Gastroesophageal sphincter (tissue), 3 donors: ENCODE results near the gene SND1.

Experiments used
- POLR2A ChIP-seq, 2 donors: fragments of 450-650 bp; IDR thresholded peaks; one replicate each; pipeline ENCODE4 v1.6.1; 2017; ENCODE audit warnings: antibody characterized with exemption in 2 of 2, mild to moderate bottlenecking in 2 of 2, moderate library complexity in 1 of 2
- POLR2AphosphoS5 ChIP-seq: sonication (generic); formaldehyde crosslinking; IDR thresholded peaks from one replicate; pipeline ENCODE4 v1.6.1; 2017; ENCODE audit warnings: antibody characterized with exemption
- TF ChIP-seq, protein P1 (sequence below), 4 experiments: fragments of 200-600 bp in 2 of 4; fragments of 450-650 bp in 2 of 4; sonication (generic) in 1 of 4; IDR thresholded peaks; one replicate each; pipeline ENCODE4 v1.5.1; 2017 to 2019; ENCODE audit warnings: antibody characterized with exemption in 4 of 4, mild to moderate bottlenecking in 2 of 4, moderate library complexity in 2 of 4

DNA sequence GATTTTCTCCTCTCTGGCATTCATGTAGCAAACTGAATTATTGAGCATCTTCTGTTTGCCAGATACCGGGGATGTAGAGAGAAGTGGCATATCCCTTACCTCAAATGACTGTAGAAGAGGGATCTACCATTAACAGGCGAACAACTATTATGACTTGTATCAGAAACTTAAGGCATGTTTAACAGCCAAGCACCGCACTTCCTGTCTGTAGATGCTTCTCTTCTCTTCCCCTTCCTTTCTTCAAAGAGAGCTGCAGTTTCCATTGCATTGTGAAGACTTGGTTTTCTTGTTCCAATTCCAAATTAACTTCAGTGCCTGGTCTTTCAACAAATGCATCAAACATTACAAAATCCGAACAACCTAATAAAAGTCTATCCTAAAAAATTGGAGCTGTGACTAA, 330.0 kb downstream of the SND1 start:
- TF ChIP-seq, protein P1, sequence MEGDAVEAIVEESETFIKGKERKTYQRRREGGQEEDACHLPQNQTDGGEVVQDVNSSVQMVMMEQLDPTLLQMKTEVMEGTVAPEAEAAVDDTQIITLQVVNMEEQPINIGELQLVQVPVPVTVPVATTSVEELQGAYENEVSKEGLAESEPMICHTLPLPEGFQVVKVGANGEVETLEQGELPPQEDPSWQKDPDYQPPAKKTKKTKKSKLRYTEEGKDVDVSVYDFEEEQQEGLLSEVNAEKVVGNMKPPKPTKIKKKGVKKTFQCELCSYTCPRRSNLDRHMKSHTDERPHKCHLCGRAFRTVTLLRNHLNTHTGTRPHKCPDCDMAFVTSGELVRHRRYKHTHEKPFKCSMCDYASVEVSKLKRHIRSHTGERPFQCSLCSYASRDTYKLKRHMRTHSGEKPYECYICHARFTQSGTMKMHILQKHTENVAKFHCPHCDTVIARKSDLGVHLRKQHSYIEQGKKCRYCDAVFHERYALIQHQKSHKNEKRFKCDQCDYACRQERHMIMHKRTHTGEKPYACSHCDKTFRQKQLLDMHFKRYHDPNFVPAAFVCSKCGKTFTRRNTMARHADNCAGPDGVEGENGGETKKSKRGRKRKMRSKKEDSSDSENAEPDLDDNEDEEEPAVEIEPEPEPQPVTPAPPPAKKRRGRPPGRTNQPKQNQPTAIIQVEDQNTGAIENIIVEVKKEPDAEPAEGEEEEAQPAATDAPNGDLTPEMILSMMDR (IDR thresholded peaks at IDR 0.05): no peak
- TF ChIP-seq POLR2A (IDR thresholded peaks at IDR 0.05) (no peak), POLR2AphosphoS5 (no peak)
